ENCODE results near the gene SLC5A11.

The SLC5A11 gene

DNA sequence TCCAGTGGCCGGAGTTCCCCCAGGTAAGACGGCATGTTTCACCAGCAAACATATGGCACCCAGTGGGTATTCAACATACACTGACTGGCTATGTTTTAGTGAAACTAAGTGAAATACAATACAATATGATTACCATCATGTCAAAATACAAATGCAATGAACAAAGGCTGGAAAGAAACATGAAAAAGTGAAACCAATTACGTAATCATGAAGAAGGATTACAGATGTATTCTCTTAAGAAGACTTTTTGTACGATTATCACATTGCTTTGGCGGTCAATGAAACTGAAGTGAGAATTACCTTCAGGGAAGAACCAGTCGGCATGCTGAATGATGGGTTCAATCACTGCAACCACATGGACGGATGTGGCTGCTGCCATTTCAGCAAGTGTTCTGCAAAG lies 97.7 kb downstream of the SLC5A11 start:
- no peaks in the 10 kb centered on the region for H3K9me3 Mint-ChIP-seq
- peaks cover 68% of the 10 kb centered on the region for H3K36me3 Mint-ChIP-seq (ENCODE audit: low read depth)
- H3K4me1 Mint-ChIP-seq: no peaks in the 10 kb centered on the region
- no peak overlapping the region for H3K27ac Mint-ChIP-seq
- peaks cover 4% of the 10 kb centered on the region for H3K27me3 Mint-ChIP-seq (ENCODE audit: low read depth)
- no peak overlapping the region for H3K4me3 Mint-ChIP-seq
- TF ChIP-seq, protein P1, sequence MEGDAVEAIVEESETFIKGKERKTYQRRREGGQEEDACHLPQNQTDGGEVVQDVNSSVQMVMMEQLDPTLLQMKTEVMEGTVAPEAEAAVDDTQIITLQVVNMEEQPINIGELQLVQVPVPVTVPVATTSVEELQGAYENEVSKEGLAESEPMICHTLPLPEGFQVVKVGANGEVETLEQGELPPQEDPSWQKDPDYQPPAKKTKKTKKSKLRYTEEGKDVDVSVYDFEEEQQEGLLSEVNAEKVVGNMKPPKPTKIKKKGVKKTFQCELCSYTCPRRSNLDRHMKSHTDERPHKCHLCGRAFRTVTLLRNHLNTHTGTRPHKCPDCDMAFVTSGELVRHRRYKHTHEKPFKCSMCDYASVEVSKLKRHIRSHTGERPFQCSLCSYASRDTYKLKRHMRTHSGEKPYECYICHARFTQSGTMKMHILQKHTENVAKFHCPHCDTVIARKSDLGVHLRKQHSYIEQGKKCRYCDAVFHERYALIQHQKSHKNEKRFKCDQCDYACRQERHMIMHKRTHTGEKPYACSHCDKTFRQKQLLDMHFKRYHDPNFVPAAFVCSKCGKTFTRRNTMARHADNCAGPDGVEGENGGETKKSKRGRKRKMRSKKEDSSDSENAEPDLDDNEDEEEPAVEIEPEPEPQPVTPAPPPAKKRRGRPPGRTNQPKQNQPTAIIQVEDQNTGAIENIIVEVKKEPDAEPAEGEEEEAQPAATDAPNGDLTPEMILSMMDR (IDR thresholded peaks at IDR 0.05; ENCODE audit: unreplicated experiment in 3 of 3): no peak

DNA sequence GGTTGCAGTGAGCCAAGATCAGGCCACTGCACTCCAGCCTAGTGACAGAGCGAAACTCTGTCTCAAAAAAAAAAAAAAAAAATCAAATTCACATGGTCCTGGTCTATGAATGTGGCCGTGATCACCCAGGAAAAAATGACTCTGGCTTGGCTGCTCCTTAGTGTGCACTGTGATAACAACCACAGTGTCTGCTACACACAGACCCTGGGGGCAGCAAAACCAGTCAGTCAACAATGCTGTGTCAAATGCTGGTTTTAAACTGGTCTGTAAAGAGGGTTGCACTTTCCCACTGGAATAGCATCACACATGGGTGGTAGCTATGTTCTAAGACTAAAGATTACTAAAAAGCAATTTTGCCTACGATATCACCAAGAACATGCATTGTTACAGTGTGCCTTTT lies 98.4 kb downstream of the SLC5A11 start:
- no peak overlapping the region for H3K27ac Mint-ChIP-seq
- H3K4me1 Mint-ChIP-seq: no peaks in the 10 kb centered on the region
- peaks cover 4% of the 10 kb centered on the region for H3K27me3 Mint-ChIP-seq (ENCODE audit: low read depth)
- TF ChIP-seq, protein P1 (IDR thresholded peaks at IDR 0.05; ENCODE audit: unreplicated experiment in 3 of 3): no peak
- no peak overlapping the region for H3K4me3 Mint-ChIP-seq
- no peaks in the 10 kb centered on the region for H3K9me3 Mint-ChIP-seq
- peaks cover 69% of the 10 kb centered on the region for H3K36me3 Mint-ChIP-seq (ENCODE audit: low read depth)

DNA sequence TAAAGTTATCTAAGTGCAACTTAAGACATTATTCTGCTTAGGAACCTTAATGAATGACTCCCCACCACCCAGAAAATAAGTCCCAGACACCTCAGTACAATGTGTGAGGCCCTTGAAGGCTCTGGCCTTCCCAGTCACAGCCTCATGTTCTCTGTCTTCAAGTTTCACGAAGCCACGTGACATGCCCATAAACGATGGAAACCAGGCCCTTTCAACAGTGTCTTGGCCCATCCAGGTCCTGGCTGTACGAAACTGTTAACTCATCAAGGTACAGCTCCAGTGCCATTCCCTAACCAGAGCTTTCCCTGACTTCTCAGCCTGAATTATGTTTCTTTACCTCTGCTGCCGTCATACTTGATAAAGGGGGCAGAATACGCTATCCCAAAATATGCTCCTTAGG lies 100.4 kb downstream of the SLC5A11 start:
- Mint-ChIP-seq H3K36me3 (ENCODE audit: low read depth) (peaks cover 61% of the 10 kb centered on the region), H3K27ac (no peak overlapping the region), H3K27me3 (ENCODE audit: low read depth) (peaks cover 4% of the 10 kb centered on the region), H3K9me3 (no peaks in the 10 kb centered on the region), H3K4me3 (no peak overlapping the region), H3K4me1 (no peaks in the 10 kb centered on the region)
- TF ChIP-seq, protein P1 (IDR thresholded peaks at IDR 0.05; ENCODE audit: unreplicated experiment in 3 of 3): no peak

DNA sequence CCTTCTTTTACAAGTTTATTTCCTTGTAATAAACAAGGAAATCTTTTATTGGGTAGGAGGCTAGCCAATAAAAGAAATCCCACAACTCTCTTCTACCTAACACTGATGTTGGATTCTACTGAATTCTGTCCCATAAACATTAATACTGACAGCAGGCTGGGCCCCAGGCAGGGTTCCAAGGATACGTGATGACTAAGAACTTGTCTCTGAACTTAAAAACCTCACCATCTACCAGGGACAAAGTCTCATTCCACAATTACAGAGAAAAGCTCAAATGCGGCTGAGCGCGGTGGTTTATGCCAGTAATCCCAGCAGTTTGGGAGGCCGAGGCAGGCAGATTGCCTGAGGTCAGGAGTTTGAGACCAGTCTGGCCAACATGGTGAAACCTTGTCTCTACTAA lies 104.5 kb downstream of the SLC5A11 start:
- Mint-ChIP-seq H3K36me3 (ENCODE audit: low read depth) (peaks cover 64% of the 10 kb centered on the region), H3K4me1 (no peaks in the 10 kb centered on the region), H3K27me3 (ENCODE audit: low read depth) (no peaks in the 10 kb centered on the region), H3K4me3 (no peak overlapping the region), H3K27ac (no peak overlapping the region), H3K9me3 (no peaks in the 10 kb centered on the region)
- TF ChIP-seq, protein P1 (IDR thresholded peaks at IDR 0.05; ENCODE audit: unreplicated experiment in 3 of 3): no peak

DNA sequence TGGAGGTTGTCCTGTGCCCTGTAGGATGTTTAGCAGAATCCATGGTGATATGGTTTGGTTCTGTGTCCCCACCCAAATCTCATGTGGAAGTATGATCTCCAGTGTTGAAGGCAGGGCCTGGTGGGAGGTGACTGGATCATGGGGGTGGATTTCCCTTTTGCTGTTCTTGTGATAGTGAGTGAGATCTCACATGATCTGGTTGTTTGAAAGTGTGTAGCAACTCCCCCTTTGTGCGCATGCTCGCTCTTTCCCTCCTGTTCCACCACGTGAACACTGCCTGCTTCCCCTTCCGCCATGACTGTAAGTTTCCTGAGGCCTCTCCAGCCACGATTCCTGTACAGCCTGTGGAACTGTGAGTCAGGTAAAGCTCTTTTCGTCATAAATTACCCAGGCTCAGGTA lies 107.5 kb downstream of the SLC5A11 start:
- H3K36me3 Mint-ChIP-seq (ENCODE audit: low read depth): peaks cover 66% of the 10 kb centered on the region
- TF ChIP-seq, protein P1 (IDR thresholded peaks at IDR 0.05; ENCODE audit: unreplicated experiment in 3 of 3): no peak
- no peaks in the 10 kb centered on the region for H3K4me1 Mint-ChIP-seq
- H3K27ac Mint-ChIP-seq: no peak overlapping the region
- no peak overlapping the region for H3K4me3 Mint-ChIP-seq
- H3K27me3 Mint-ChIP-seq (ENCODE audit: low read depth): no peaks in the 10 kb centered on the region
- no peaks in the 10 kb centered on the region for H3K9me3 Mint-ChIP-seq

DNA sequence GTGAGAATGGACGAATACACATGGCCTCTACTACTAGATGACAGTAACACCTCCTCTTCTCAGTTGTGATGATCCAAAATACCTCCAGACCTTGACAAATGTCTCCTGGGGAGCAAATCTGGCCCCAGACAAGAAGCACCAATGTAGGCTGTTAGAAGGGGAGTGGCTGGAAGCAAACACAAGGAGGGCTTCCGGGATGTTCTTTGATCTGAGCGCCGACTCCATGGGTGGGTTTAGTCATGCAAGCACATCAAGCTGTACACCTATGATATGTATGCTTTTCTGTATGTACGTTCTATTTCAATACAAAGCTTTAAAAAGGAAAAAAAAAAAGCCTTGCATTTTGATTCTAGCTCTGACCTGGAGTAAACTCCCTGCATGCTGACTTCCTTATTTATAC lies 108.0 kb downstream of the SLC5A11 start:
- no peaks in the 10 kb centered on the region for H3K27me3 Mint-ChIP-seq (ENCODE audit: low read depth)
- H3K4me1 Mint-ChIP-seq: no peaks in the 10 kb centered on the region
- no peak overlapping the region for H3K4me3 Mint-ChIP-seq
- TF ChIP-seq, protein P1 (IDR thresholded peaks at IDR 0.05; ENCODE audit: unreplicated experiment in 3 of 3): no peak
- H3K27ac Mint-ChIP-seq: no peak overlapping the region
- peaks cover 68% of the 10 kb centered on the region for H3K36me3 Mint-ChIP-seq (ENCODE audit: low read depth)
- H3K9me3 Mint-ChIP-seq: no peaks in the 10 kb centered on the region
